ENCODE data around the gene SPATS2L. TPM values are rescaled to one million over a fixed set of nuclear protein-coding genes. Genes with fewer than 3 reads are reported as not detected.

Gene SPATS2L
- total RNA-seq, 1 experiment from 2014 or later, result 47.3 TPM

DNA sequence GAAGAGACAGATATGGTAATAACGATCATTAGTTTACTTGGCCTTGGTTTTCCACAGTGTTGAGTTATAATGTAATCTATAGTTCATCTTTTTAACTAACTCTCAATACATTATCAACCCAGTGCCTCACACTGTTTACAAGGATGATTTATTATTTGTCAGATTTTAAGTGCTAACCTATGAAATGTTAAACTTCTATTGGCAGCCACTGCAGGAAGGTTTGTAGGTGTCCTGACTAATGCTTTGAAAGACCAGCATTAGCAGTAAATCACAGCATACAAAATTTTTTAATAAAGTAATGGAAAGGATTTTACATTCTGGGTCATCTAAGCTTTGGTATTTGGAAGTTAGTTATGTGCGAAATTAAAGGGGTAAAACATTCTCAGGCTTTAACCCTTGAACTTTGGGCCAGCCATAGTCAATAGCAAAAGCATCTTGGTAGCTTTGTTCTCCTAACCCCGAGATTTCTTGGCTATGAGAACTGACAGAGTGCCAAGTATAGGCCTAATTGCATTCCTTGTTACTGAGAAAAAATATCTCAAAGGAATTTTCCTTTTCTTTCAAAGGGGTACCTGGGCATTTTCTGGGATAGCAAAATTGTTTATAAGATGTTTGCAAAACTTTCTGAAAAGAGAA lies 30.6 kb downstream of the SPATS2L start:
- Histone ChIP-seq H3K27ac (ENCODE audit: insufficient read length, low read depth, low read length) (no peak overlapping the region), H3K4me1 (ENCODE audit: insufficient read depth, low read length) (peaks cover 5% of the 10 kb centered on the region; the same call in 1 of the 2 replicates), H3K23me2 (ENCODE audit: insufficient read length, low read depth, low read length, poor library complexity, severe bottlenecking) (no peaks in the 10 kb centered on the region), H3K27me3 (ENCODE audit: insufficient read depth, low read length) (no peaks in the 10 kb centered on the region), H3K79me2 (ENCODE audit: insufficient read depth, low read length) (peaks cover 32% of the 10 kb centered on the region; the same call in 1 of the 2 replicates), H4K5ac (ENCODE audit: insufficient read length, low read depth, low read length) (no peak overlapping the region), H4K91ac (ENCODE audit: insufficient read length, low read depth, low read length) (no peak overlapping the region), H3K4me2 (ENCODE audit: insufficient read depth, insufficient read length, low read length) (no peak overlapping the region), H2BK5ac (ENCODE audit: insufficient read length, low read length) (no peak overlapping the region), H4K20me1 (ENCODE audit: control insufficient read depth, insufficient read depth, insufficient read length) (no peaks in the 10 kb centered on the region), H3K56ac (ENCODE audit: insufficient read length, low read depth, low read length) (no peak overlapping the region), H3K4ac (ENCODE audit: low read depth, low read length) (no peak overlapping the region), H3K9ac (ENCODE audit: extremely low read depth, insufficient read length, low read length) (no peak overlapping the region), H2BK20ac (ENCODE audit: low read depth, low read length, poor library complexity, severe bottlenecking) (no peak overlapping the region), H3K23ac (ENCODE audit: insufficient read length, low read depth, low read length) (no peak overlapping the region), H3K9me3 (ENCODE audit: control insufficient read depth, low read depth, low read length) (no peaks in the 10 kb centered on the region), H3K14ac (ENCODE audit: insufficient read depth, low read length) (no peak overlapping the region), H2AK5ac (ENCODE audit: insufficient read length, low read length) (no peak overlapping the region), H3T11ph (ENCODE audit: low read length) (no peak overlapping the region), H3K79me1 (ENCODE audit: insufficient read depth, low read depth, low read length, poor library complexity, severe bottlenecking) (peaks cover 7% of the 10 kb centered on the region), H2BK15ac (ENCODE audit: low read depth, low read length) (no peak overlapping the region), H2BK120ac (ENCODE audit: low read depth, low read length, poor library complexity, severe bottlenecking) (no peak overlapping the region), H4K8ac (replicated peaks; ENCODE audit: insufficient read length, low read depth, low read length) (no peak overlapping the region), H3K18ac (ENCODE audit: insufficient read length, low read depth, low read length) (no peak overlapping the region), H2AFZ (ENCODE audit: low read length) (no peak overlapping the region), H2BK12ac (ENCODE audit: insufficient read length, low read depth, low read length) (no peak overlapping the region)
- Mint-ChIP-seq H3K4me3 (no peak overlapping the region), H3K27ac (no peak overlapping the region), H3K9me3 (peaks cover 8% of the 10 kb centered on the region in 2 experiments; a peak in 3 of 5 replicates), H3K36me3 (ENCODE audit: insufficient read depth in 1 of 3, low read depth in 3 of 3) (peaks cover 5 to 15% (median 12%) of the 10 kb centered on the region in 3 experiments; a peak in 5 of 7 replicates), H3K4me1 (peaks cover 12 to 17% of the 10 kb centered on the region in 2 experiments), H3K27me3 (ENCODE audit: low read depth) (no peaks in the 10 kb centered on the region)
- 100% methylated on average over 1 of the region's 3 CpGs for WGBS (ENCODE audit: extremely low coverage, insufficient read length, low lambda C conversion rate)
- no peak for TF ChIP-seq CTCF (conservative IDR thresholded peaks at IDR 0.05)
- no peak for DNase-seq
